Activated CD8-positive, alpha-beta T cell treated with anti-CD3 and anti-CD28 coated beads for 36 hours (primary cell): ENCODE results near the gene PDZRN4. TPM values are rescaled to one million over a fixed set of nuclear protein-coding genes. Genes with fewer than 3 reads are reported as not detected.

Experiments used
- ATAC-seq: fragments of 200-7000 bp; cut with Tn5 transposase; one replicate; pipeline ENCODE4 v1.10.0; 2021; ENCODE audit warnings: mild to moderate bottlenecking, moderate library complexity
- CTCF ChIA-PET: fragments of 350-600 bp; sonication (Branson Sonifier 250); formaldehyde crosslinking; loops from one replicate; lab custom pipeline; 2021; ENCODE audit warnings: antibody characterized with exemption; lab: Charles Lee
- POLR2A ChIA-PET: fragments of 350-600 bp; sonication (Branson Sonifier 250); formaldehyde crosslinking; loops from one replicate; lab custom pipeline; 2021; ENCODE audit warnings: antibody characterized with exemption; lab: Charles Lee
- DNase-seq: peaks from one replicate; pipeline ENCODE4 v3.0.0-alpha.2; 2020
- H3K27ac Mint-ChIP-seq: one replicate; pipeline ENCODE4 v1.8.0; 2021; ENCODE audit warnings: mild to moderate bottlenecking, mixed read lengths
- H3K27me3 Mint-ChIP-seq: one replicate; pipeline ENCODE4 v1.8.0; 2021; ENCODE audit warnings: mixed read lengths
- H3K36me3 Mint-ChIP-seq: one replicate; pipeline ENCODE4 v1.8.0; 2021; ENCODE audit warnings: low read depth, mixed read lengths
- H3K4me1 Mint-ChIP-seq: one replicate; pipeline ENCODE4 v1.8.0; 2021; ENCODE audit warnings: low read depth, mixed read lengths
- H3K4me3 Mint-ChIP-seq: one replicate; pipeline ENCODE4 v1.8.0; 2021; ENCODE audit warnings: mild to moderate bottlenecking, moderate library complexity, mixed read lengths
- H3K9me3 Mint-ChIP-seq: one replicate; pipeline ENCODE4 v1.8.0; 2021; ENCODE audit warnings: mixed read lengths
- CTCF ChIP-seq: fragments of 200-600 bp; IDR thresholded peaks from one replicate; pipeline ENCODE4 v1.8.0; 2022; ENCODE audit warnings: antibody characterized with exemption, mild to moderate bottlenecking
- intact Hi-C: fragments of 100-400 bp; cut with micrococcal nuclease; formaldehyde crosslinking; loops from one replicate; pipeline ENCODE4 v1.10.0; 2022
- total RNA-seq, 2 experiments: library from RNA; stranded (reverse); gene quantifications; one replicate each; pipeline ENCODE4 v1.2.3, GENCODE V29; 2021

Gene PDZRN4
- total RNA-seq, 2 experiments from 2014 or later = not detected

GRCh38 chr12:41453409-41453808, 265.3 kb downstream of the PDZRN4 start:
- Mint-ChIP-seq H3K27me3 (no peaks in the 10 kb centered on the region), H3K9me3 (no peaks in the 10 kb centered on the region), H3K36me3 (no peaks in the 10 kb centered on the region), H3K4me3 (no peak overlapping the region), H3K27ac (no peak overlapping the region), H3K4me1 (no peaks in the 10 kb centered on the region)
- ATAC-seq = no peak
- CTCF ChIA-PET = no interaction called here
- TF ChIP-seq CTCF = no peak
- POLR2A ChIA-PET = no interaction called here
- intact Hi-C loops = no loop called here
- DNase-seq = no peak

DNA sequence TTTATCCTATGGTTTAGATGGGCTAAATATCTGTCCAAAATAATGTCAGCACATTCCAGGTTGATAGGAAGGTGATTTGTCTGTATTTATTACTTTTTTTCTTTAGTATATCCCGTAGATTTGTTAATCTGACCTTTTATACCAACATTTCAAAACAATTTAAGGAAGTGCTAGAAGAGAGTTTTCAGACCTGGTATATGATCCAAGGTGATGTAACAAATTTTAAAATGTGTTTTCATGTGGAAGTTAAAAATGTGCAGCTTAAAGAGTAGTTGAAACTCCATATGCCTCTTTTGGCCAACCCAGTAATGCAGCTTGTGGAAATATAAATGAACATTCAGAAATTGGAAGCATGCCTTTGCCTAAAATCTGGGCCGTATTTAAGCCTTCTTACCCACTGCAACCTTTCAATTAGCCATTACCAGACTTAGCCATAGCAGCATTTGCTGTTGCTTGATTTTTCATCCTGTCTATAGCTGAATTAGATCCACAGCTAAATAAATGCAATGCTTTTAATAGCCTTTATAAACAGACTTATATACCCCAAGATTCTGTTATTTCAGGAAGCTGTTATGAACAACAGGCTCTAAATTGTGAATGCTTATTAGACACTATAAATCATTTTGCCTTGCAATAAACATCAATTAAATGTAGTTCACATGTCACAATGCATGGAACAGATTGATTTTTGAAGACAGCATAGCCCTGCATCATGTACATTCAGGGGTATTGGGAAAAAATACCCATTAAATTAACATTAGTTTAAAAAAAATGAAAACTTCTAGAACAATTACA, 271.2 kb downstream of the PDZRN4 start:
- Mint-ChIP-seq H3K4me1 (no peaks in the 10 kb centered on the region), H3K4me3 (no peak overlapping the region), H3K27me3 (no peaks in the 10 kb centered on the region), H3K27ac (no peak overlapping the region), H3K36me3 (no peaks in the 10 kb centered on the region), H3K9me3 (no peaks in the 10 kb centered on the region)
- DNase-seq (no peak), ATAC-seq (no peak)
- CTCF ChIA-PET = no interaction called here
- POLR2A ChIA-PET = interaction anchor here (0.6 kb wide), 1 partner anchor 51 kb away, joined by 3 read pairs; no protein-coding TSS in a partner anchor
- no peak for TF ChIP-seq CTCF
- intact Hi-C loops = no loop called here

DNA sequence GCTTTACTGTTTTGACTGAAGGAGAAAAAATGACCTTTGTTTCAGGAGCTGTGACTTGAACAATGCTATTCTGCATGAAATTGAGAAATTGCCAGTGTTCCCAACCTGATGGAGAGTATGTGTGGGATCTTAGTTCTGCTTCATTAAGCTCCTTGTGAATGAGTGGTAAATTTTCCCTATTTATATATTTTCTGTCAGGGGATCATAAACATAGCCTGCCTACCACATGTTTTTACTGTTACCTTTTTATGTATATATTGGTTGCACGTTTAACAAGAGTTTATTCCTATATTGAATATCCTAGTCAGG, 271.7 kb downstream of the PDZRN4 start:
- POLR2A ChIA-PET = no interaction called here
- Mint-ChIP-seq H3K36me3 (no peaks in the 10 kb centered on the region), H3K27me3 (no peaks in the 10 kb centered on the region), H3K9me3 (no peaks in the 10 kb centered on the region), H3K27ac (no peak overlapping the region), H3K4me1 (no peaks in the 10 kb centered on the region), H3K4me3 (no peak overlapping the region)
- TF ChIP-seq CTCF = no peak
- no peak for DNase-seq
- intact Hi-C loops = no loop called here
- CTCF ChIA-PET = no interaction called here
- no peak for ATAC-seq

DNA sequence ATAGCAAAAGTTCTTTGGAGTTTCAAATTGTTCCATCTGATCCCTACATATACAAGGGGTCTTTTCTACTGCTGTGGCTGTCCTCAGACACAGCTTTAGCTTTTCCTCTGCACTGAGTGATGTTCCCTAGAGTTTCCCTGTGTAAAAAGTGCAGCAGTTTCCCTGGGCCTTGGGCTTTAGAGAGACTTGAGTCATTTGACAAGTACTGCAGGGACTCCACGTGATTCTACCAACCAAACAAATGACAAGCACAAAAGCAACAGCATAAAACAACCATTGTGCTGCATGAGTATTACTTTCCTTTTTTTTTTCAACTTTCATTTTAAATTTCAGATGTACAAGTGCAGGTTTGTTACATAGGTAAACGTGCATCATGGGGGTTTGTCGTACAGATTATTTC, 272.8 kb downstream of the PDZRN4 start:
- H3K27ac Mint-ChIP-seq = no peak overlapping the region
- DNase-seq (no peak), ATAC-seq (no peak)
- no peak for TF ChIP-seq CTCF
- H3K4me3 Mint-ChIP-seq = no peak overlapping the region
- CTCF ChIA-PET = no interaction called here
- no peaks in the 10 kb centered on the region for H3K4me1 Mint-ChIP-seq
- POLR2A ChIA-PET = no interaction called here
- intact Hi-C loops = no loop called here
- no peaks in the 10 kb centered on the region for H3K9me3 Mint-ChIP-seq
- no peaks in the 10 kb centered on the region for H3K27me3 Mint-ChIP-seq
- H3K36me3 Mint-ChIP-seq = no peaks in the 10 kb centered on the region

DNA sequence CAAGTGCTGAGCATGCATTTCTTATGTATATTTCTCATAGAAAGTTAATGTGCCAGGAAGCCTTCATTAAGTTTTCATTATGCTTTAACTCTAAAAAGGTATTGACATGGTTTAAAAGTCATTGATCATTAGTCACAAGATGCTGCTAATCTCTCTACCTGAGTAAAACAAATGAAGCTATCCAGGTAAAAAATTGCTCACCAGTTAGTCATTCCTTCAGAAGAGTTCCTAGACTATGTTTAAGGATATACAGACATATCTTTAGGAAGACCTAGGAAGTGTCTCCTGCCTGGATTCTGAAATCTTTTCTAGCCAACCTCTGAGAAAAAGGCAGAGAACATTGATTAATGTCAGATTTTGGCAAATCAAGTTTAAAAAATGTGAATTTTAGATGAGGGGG, 274.2 kb downstream of the PDZRN4 start:
- POLR2A ChIA-PET = no interaction called here
- no peak for TF ChIP-seq CTCF
- CTCF ChIA-PET = no interaction called here
- Mint-ChIP-seq H3K4me1 (no peaks in the 10 kb centered on the region), H3K27me3 (no peaks in the 10 kb centered on the region), H3K9me3 (no peaks in the 10 kb centered on the region), H3K36me3 (no peaks in the 10 kb centered on the region), H3K27ac (no peak overlapping the region), H3K4me3 (no peak overlapping the region)
- DNase-seq (no peak), ATAC-seq (no peak)
- intact Hi-C loops = no loop called here
